ENCODE measurements around the gene MDM2.
A peak's percentile ranks its signal among the peaks of the same experiment; 100 is the strongest.
"Not testable (repeated sequence)": the region's sequence is repeated elsewhere in the genome, so short reads cannot be mapped to it uniquely, and the experiment has no call there.

The MDM2 gene

GRCh38 chr12:68815232-68815927, 7.4 kb downstream of the MDM2 start:
- H3K27ac ChIP-seq (ENCODE audit: low read depth, low read length, severe bottlenecking), result no peak overlapping the region

GRCh38 chr12:68815928-68816800, 8.2 kb downstream of the MDM2 start:
- H3K4me3 ChIP-seq (ENCODE audit: extremely low read depth, insufficient read depth, low read length, poor library complexity, severe bottlenecking), result no peak overlapping the region
- 93 to 94% methylated on average over 4 to 8 of the region's 8 CpGs for WGBS, 2 experiments (ENCODE audit: insufficient coverage in 2 of 2)

More at GRCh38 chr12:68815232-68815927, 7.4 kb downstream of the MDM2 start:
- no peak overlapping the region for H3K4me3 ChIP-seq (ENCODE audit: extremely low read depth, insufficient read depth, low read length, poor library complexity, severe bottlenecking)
- peaks cover 89% of the 10 kb centered on the region for H3K36me3 ChIP-seq (ENCODE audit: control insufficient read depth, insufficient read depth, low read length)
- H3K9me3 ChIP-seq (ENCODE audit: control insufficient read depth, low read length), result no peaks in the 10 kb centered on the region
- peaks cover 4% of the 10 kb centered on the region for H3K4me1 ChIP-seq (ENCODE audit: control insufficient read depth, insufficient read depth, low read length, poor library complexity, severe bottlenecking)
- 83 to 90% methylated on average over 2 of the region's 5 CpGs for WGBS, 2 experiments (ENCODE audit: insufficient coverage in 2 of 2)

GRCh38 chr12:68819481-68819880, 11.5 kb downstream of the MDM2 start:
- H3K4me1 ChIP-seq (ENCODE audit: control insufficient read depth, insufficient read depth, low read length, poor library complexity, severe bottlenecking); H3K9me3 ChIP-seq (ENCODE audit: control insufficient read depth, low read length); H3K27ac ChIP-seq (ENCODE audit: low read depth, low read length, severe bottlenecking); H3K4me3 ChIP-seq (ENCODE audit: extremely low read depth, insufficient read depth, low read length, poor library complexity, severe bottlenecking): not testable (repeated sequence)
- 89 to 94% methylated on average over 5 of the region's 13 CpGs for WGBS, 2 experiments (ENCODE audit: insufficient coverage in 2 of 2)
- peaks cover 81% of the 10 kb centered on the region for H3K36me3 ChIP-seq (ENCODE audit: control insufficient read depth, insufficient read depth, low read length)

More at GRCh38 chr12:68815928-68816800, 8.2 kb downstream of the MDM2 start:
- Histone ChIP-seq H3K36me3 (ENCODE audit: control insufficient read depth, insufficient read depth, low read length) (peaks cover 89% of the 10 kb centered on the region), H3K4me1 (ENCODE audit: control insufficient read depth, insufficient read depth, low read length, poor library complexity, severe bottlenecking) (peaks cover 4% of the 10 kb centered on the region), H3K9me3 (ENCODE audit: control insufficient read depth, low read length) (no peaks in the 10 kb centered on the region), H3K27ac (ENCODE audit: low read depth, low read length, severe bottlenecking) (no peak overlapping the region)

- Histone ChIP-seq H3K36me3 (ENCODE audit: control insufficient read depth, insufficient read depth, low read length) (peaks cover 80% of the 10 kb centered on the region), H3K4me1 (ENCODE audit: control insufficient read depth, insufficient read depth, low read length, poor library complexity, severe bottlenecking) (peaks cover 4% of the 10 kb centered on the region), H3K4me3 (ENCODE audit: extremely low read depth, insufficient read depth, low read length, poor library complexity, severe bottlenecking) (no peak overlapping the region), H3K9me3 (ENCODE audit: control insufficient read depth, low read length) (no peaks in the 10 kb centered on the region), H3K27ac (ENCODE audit: low read depth, low read length, severe bottlenecking) (no peak overlapping the region)
- WGBS, 2 experiments (ENCODE audit: insufficient coverage in 2 of 2), result 100% methylated on average over 3 to 6 of the region's 6 CpGs
Observed at GRCh38 chr12:68821357-68822188, 13.6 kb downstream of the MDM2 start.

- Histone ChIP-seq H3K36me3 (ENCODE audit: control insufficient read depth, insufficient read depth, low read length) (peaks cover 80% of the 10 kb centered on the region), H3K27ac (ENCODE audit: low read depth, low read length, severe bottlenecking) (peak overlapping the region; percentile 33), H3K9me3 (ENCODE audit: control insufficient read depth, low read length) (no peaks in the 10 kb centered on the region), H3K4me3 (ENCODE audit: extremely low read depth, insufficient read depth, low read length, poor library complexity, severe bottlenecking) (no peak overlapping the region), H3K4me1 (ENCODE audit: control insufficient read depth, insufficient read depth, low read length, poor library complexity, severe bottlenecking) (peaks cover 4% of the 10 kb centered on the region)
- 88 to 100% methylated on average over 2 of the region's 3 CpGs for WGBS, 2 experiments (ENCODE audit: insufficient coverage in 2 of 2)
Observed at GRCh38 chr12:68823696-68824095, 15.7 kb downstream of the MDM2 start.

GRCh38 chr12:68824131-68824530, 16.2 kb downstream of the MDM2 start:
- Histone ChIP-seq H3K27ac (ENCODE audit: low read depth, low read length, severe bottlenecking) (no peak overlapping the region), H3K4me1 (ENCODE audit: control insufficient read depth, insufficient read depth, low read length, poor library complexity, severe bottlenecking) (peaks cover 4% of the 10 kb centered on the region), H3K4me3 (ENCODE audit: extremely low read depth, insufficient read depth, low read length, poor library complexity, severe bottlenecking) (no peak overlapping the region), H3K9me3 (ENCODE audit: control insufficient read depth, low read length) (no peaks in the 10 kb centered on the region), H3K36me3 (ENCODE audit: control insufficient read depth, insufficient read depth, low read length) (peaks cover 79% of the 10 kb centered on the region)
- no CpG with 5 or more reads among the region's 5 CpGs for WGBS, 2 experiments (ENCODE audit: insufficient coverage in 2 of 2)

GRCh38 chr12:68824597-68825250, 16.7 kb downstream of the MDM2 start:
- WGBS, 2 experiments (ENCODE audit: insufficient coverage in 2 of 2), result 92 to 100% methylated on average over 1 to 7 of the region's 16 CpGs
- Histone ChIP-seq H3K4me1 (ENCODE audit: control insufficient read depth, insufficient read depth, low read length, poor library complexity, severe bottlenecking) (peaks cover 4% of the 10 kb centered on the region), H3K9me3 (ENCODE audit: control insufficient read depth, low read length) (no peaks in the 10 kb centered on the region), H3K4me3 (ENCODE audit: extremely low read depth, insufficient read depth, low read length, poor library complexity, severe bottlenecking) (no peak overlapping the region), H3K27ac (ENCODE audit: low read depth, low read length, severe bottlenecking) (no peak overlapping the region), H3K36me3 (ENCODE audit: control insufficient read depth, insufficient read depth, low read length) (peaks cover 78% of the 10 kb centered on the region)

- H3K27ac ChIP-seq (ENCODE audit: low read depth, low read length, severe bottlenecking), result no peak overlapping the region
- no peaks in the 10 kb centered on the region for H3K9me3 ChIP-seq (ENCODE audit: control insufficient read depth, low read length)
- H3K36me3 ChIP-seq (ENCODE audit: control insufficient read depth, insufficient read depth, low read length), result peaks cover 80% of the 10 kb centered on the region
- no peak overlapping the region for H3K4me3 ChIP-seq (ENCODE audit: extremely low read depth, insufficient read depth, low read length, poor library complexity, severe bottlenecking)
- peaks cover 4% of the 10 kb centered on the region for H3K4me1 ChIP-seq (ENCODE audit: control insufficient read depth, insufficient read depth, low read length, poor library complexity, severe bottlenecking)
- 84 to 97% methylated on average over 10 of the region's 11 CpGs for WGBS, 2 experiments (ENCODE audit: insufficient coverage in 2 of 2)
Observed at GRCh38 chr12:68825569-68826217, 17.7 kb downstream of the MDM2 start.

GRCh38 chr12:68827895-68828671, 20.1 kb downstream of the MDM2 start:
- Histone ChIP-seq H3K4me3 (ENCODE audit: extremely low read depth, insufficient read depth, low read length, poor library complexity, severe bottlenecking) (no peak overlapping the region), H3K36me3 (ENCODE audit: control insufficient read depth, insufficient read depth, low read length) (peaks cover 81% of the 10 kb centered on the region), H3K27ac (ENCODE audit: low read depth, low read length, severe bottlenecking) (no peak overlapping the region), H3K4me1 (ENCODE audit: control insufficient read depth, insufficient read depth, low read length, poor library complexity, severe bottlenecking) (peaks cover 11% of the 10 kb centered on the region), H3K9me3 (ENCODE audit: control insufficient read depth, low read length) (no peaks in the 10 kb centered on the region)
- 80 to 93% methylated on average over 1 to 3 of the region's 5 CpGs for WGBS, 2 experiments (ENCODE audit: insufficient coverage in 2 of 2)
